ENCODE results near the gene TES.

The TES gene

DNA sequence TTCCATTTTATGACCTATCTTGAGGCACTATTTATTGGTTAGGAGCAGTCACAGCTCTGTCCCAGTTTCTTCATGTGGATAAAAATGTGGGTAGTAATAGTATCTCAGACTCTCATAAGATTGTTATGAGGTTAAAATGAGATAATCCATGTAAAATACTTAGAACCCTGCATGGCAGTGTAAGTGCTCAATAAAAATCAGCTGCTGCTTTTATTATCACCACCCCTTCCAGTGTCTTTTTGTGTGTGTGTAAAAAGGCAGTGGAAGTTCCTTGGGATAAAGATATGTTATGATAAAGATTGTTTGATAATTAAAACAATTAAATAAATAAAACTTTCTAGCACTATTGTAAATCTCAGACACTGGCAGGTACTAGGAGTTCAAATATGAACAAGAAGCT, 15.5 kb downstream of the TES start:
- no peak overlapping the region for H3K4me3 ChIP-seq (ENCODE audit: low read depth, low read length)
- no peak for TF ChIP-seq CTCF (IDR thresholded peaks at IDR 0.05; ENCODE audit: insufficient read depth, low read depth, low read length, missing control alignments)
- DNase-seq (ENCODE audit: low read depth) = no peak

DNA sequence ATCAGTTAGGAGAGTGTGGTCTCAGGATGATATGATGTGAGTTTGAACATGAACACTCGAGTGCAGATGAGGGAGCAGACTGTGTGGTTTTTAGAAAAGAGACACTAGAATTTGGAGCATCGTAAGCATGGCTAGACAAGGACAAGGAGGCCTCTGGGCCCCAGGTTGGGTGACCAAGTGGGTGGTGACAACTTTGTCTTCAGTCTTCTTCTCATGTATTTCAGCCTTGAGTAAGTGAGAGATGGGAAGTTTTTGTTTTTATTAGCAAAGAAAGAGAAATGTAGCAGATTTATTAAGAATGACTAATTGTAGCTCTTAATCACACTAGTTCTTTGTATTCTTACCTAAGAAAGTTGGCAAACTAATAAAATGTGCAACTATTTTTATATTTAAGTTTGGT, 16.3 kb downstream of the TES start:
- no peak for DNase-seq (ENCODE audit: low read depth)
- H3K4me3 ChIP-seq (ENCODE audit: low read depth, low read length) = no peak overlapping the region
- no peak for TF ChIP-seq CTCF (IDR thresholded peaks at IDR 0.05; ENCODE audit: insufficient read depth, low read depth, low read length, missing control alignments)

- no peak overlapping the region for H3K4me3 ChIP-seq (ENCODE audit: low read depth, low read length)
- DNase-seq (ENCODE audit: low read depth) = no peak
- no peak for TF ChIP-seq CTCF (IDR thresholded peaks at IDR 0.05; ENCODE audit: insufficient read depth, low read depth, low read length, missing control alignments)
Measured at GRCh38 chr7:116227678-116228239, 17.4 kb downstream of the TES start.

- H3K4me3 ChIP-seq (ENCODE audit: low read depth, low read length) = no peak overlapping the region
- TF ChIP-seq CTCF (IDR thresholded peaks at IDR 0.05; ENCODE audit: insufficient read depth, low read depth, low read length, missing control alignments) = no peak
- DNase-seq (ENCODE audit: low read depth) = no peak
Measured at GRCh38 chr7:116228241-116228640, 17.9 kb downstream of the TES start.

DNA sequence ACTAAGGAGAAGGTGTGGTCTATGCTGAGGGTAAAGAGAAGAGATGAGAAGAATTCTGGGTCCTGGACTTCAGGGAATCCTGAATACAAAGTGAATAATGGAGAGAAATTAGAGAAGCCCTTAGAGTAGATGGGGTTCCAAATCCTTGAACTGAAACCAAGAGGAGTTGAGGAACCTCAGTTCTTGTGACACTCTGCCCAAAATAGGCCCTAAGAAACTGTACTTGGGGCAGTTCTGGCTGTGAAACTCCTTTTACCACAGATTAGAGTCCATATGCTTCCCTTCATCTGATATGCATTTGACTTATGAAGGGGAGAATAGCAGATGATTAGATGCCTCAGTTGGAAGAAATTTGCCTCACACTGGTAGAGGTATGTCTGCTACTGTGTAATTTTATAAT, 19.0 kb downstream of the TES start:
- DNase-seq (ENCODE audit: low read depth) = peak; percentile 48
- no peak for TF ChIP-seq CTCF (IDR thresholded peaks at IDR 0.05; ENCODE audit: insufficient read depth, low read depth, low read length, missing control alignments)

DNA sequence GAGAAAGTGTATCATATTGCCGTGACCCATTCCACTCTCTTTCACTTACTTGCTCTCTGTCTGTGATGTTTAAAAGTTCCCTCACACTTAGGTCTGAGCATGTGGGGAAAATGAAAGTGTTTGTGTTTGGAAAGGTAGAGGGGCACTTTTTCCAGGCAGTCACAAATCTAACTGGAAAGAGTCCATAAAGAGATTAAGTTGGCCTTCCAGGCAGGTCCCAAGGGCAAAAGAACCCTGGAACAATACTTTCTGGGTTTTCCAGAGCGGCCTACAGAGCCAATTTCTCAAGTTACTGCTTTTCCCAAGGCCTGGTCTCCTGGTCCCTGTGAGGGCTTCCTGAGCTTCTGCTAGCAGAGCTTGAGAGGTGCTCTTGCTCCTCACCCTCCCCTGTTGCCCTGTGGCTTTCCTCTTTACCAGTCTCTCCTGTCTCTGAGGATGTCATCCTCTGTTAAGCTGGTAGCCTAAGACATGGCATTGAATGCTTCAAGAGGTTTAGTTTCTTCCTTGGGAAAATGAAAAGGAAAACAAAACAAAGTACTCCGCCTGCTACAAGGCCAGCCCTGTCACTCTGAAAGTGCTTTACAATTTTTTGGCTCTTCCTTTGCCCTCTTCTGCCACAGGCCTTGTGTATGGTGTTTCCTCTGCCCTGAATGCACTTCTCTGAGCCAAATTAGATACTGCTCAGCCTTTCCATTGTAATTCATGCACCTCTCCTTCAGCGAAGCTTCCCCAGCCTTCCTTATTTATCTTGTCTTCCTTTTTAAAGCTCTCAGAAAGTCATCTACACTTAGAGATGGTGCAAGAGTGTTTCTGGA, 20.1 kb downstream of the TES start:
- H3K4me3 ChIP-seq (ENCODE audit: low read depth, low read length) = no peak overlapping the region
- TF ChIP-seq CTCF (IDR thresholded peaks at IDR 0.05; ENCODE audit: insufficient read depth, low read depth, low read length, missing control alignments) = no peak
- DNase-seq (ENCODE audit: low read depth) = peak; percentile 10

More for the DNA sequence above, 19.0 kb downstream of the TES start:
- H3K4me3 ChIP-seq (ENCODE audit: low read depth, low read length) = no peak overlapping the region

Measured in GM12865 (cell line).